Fibroblast of skin of left biceps (primary cell): ENCODE data around the gene PCDHGA3.
"Not testable (repeated sequence)": the region's sequence is repeated elsewhere in the genome, so short reads cannot be mapped to it uniquely, and the experiment has no call there.

ENCODE experiments used
- DNase-seq, 2 experiments: peaks; one replicate each; pipeline ENCODE4 v3.0.0-alpha.2; 2013; ENCODE audit warnings: low read depth in 2 of 2

PCDHGA3 gene

GRCh38 chr5:141382469-141383294 lies 39.1 kb downstream of the PCDHGA3 start, which contains the start of gene PCDHGA7:
PCDHGA7 (plus strand) TSS chr5:141382742; CDS start chr5:141382900, 158 bp downstream.
- no peak for DNase-seq

- no peak for DNase-seq
Observed at GRCh38 chr5:141383345-141383744, 39.7 kb downstream of the PCDHGA3 start.

- DNase-seq: no peak
Observed at GRCh38 chr5:141384471-141385267, 41.0 kb downstream of the PCDHGA3 start.

- DNase-seq: not testable (repeated sequence)
Observed at GRCh38 chr5:141387557-141388311, 44.1 kb downstream of the PCDHGA3 start, which contains the start of gene PCDHGB4. PCDHGB4 (plus strand) TSS chr5:141387698; CDS start chr5:141387885, 187 bp downstream.

GRCh38 chr5:141388661-141389060 lies 45.0 kb downstream of the PCDHGA3 start:
- DNase-seq: no peak

- DNase-seq: no peak
Observed at GRCh38 chr5:141389153-141390042, 45.8 kb downstream of the PCDHGA3 start.

GRCh38 chr5:141392429-141393198 lies 49.0 kb downstream of the PCDHGA3 start, which contains the start of gene PCDHGA8:
PCDHGA8 (plus strand) TSS chr5:141392633; CDS start chr5:141392814, 181 bp downstream.
- DNase-seq: no peak

GRCh38 chr5:141393267-141393666 lies 49.6 kb downstream of the PCDHGA3 start:
- DNase-seq: no peak

GRCh38 chr5:141394401-141395187 lies 51.0 kb downstream of the PCDHGA3 start:
- DNase-seq: not testable (repeated sequence)
